ENCODE results near the gene DPRX. TPM values are rescaled to one million over a fixed set of nuclear protein-coding genes. Genes with fewer than 3 reads are reported as not detected.

The DPRX gene
- total and polyA plus RNA-seq, 2 donors (not counting 3 experiments of a cell fraction or from before 2014, with no cell fraction given), result not detected

- intact Hi-C loops (cut with micrococcal nuclease) (no loop called here), dilution Hi-C loops (cut with MboI; ENCODE audit: extremely low pct_ligation_motif_present, low sequenced_read_pairs) (no loop called here)
- no peaks in the 10 kb centered on the region for H3K9me1 ChIP-seq (replicated peaks; ENCODE audit: control insufficient read depth, extremely low read depth, insufficient read depth, low read length)
- no peak overlapping the region for H3K9ac ChIP-seq (replicated peaks; ENCODE audit: extremely low read depth, insufficient read depth, low read length)
- no peak for FAIRE-seq
- H3K27ac ChIP-seq (ENCODE audit: insufficient read depth, low read depth, low read length), result no peak overlapping the region
- DNase-seq (ENCODE audit: low read depth, low spot score), result no peak
- no peaks in the 10 kb centered on the region for H3K4me1 ChIP-seq (ENCODE audit: control insufficient read depth, extremely low read depth, insufficient read depth, low read length)
- H3K4me3 ChIP-seq (replicated peaks in 1 of 3; ENCODE audit: insufficient read depth in 1 of 3, low read depth in 1 of 3, low read length in 3 of 3), result no peak overlapping the region
- TF ChIP-seq EZH2 (IDR thresholded peaks at IDR 0.05; ENCODE audit: borderline replicate concordance, low read depth, low read length, severe bottlenecking) (no peak), MYC (IDR thresholded peaks at IDR 0.05; ENCODE audit: low read depth, low read length) (no peak), CTCF (IDR thresholded peaks at IDR 0.05; ENCODE audit: extremely low read depth in 1 of 2, insufficient read depth in 1 of 2, low read depth in 1 of 2, low read length in 2 of 2) (no peak), FOS (IDR thresholded peaks at IDR 0.05; ENCODE audit: borderline replicate concordance, insufficient read depth, low read length) (no peak), GATA2 (IDR thresholded peaks at IDR 0.05; ENCODE audit: insufficient read depth, insufficient read length, low read depth, low read length) (no peak), MAX (IDR thresholded peaks at IDR 0.05; ENCODE audit: insufficient read depth, insufficient read length) (no peak), JUN (IDR thresholded peaks at IDR 0.05; ENCODE audit: borderline replicate concordance, insufficient read depth, insufficient read length, low read depth) (no peak), POLR2AphosphoS5 (IDR thresholded peaks at IDR 0.05; ENCODE audit: insufficient read depth, low read depth, low read length) (no peak), POLR2A (IDR thresholded peaks at IDR 0.05; ENCODE audit: low read depth, low read length) (no peak)
- H3K4me2 ChIP-seq (ENCODE audit: insufficient read depth, low read length), result no peak overlapping the region
- no peaks in the 10 kb centered on the region for H3K79me2 ChIP-seq (ENCODE audit: control insufficient read depth, insufficient read depth, low read length)
- H3K36me3 ChIP-seq (ENCODE audit: control insufficient read depth in 2 of 2, extremely low read depth in 1 of 2, insufficient read depth in 2 of 2, low read length in 2 of 2), result no peaks in the 10 kb centered on the region
- ChIA-PET CTCF (no interaction called here), POLR2A (no interaction called here)
- no peaks in the 10 kb centered on the region for H3K27me3 ChIP-seq (ENCODE audit: control insufficient read depth in 2 of 2, insufficient read depth in 2 of 2, low read length in 2 of 2)
- H4K20me1 ChIP-seq (replicated peaks; ENCODE audit: control insufficient read depth, extremely low read depth, insufficient read depth, low read length), result no peaks in the 10 kb centered on the region
- H2AFZ ChIP-seq (ENCODE audit: low read depth, low read length), result no peak overlapping the region
- peaks cover 2% of the 10 kb centered on the region for H3K9me3 ChIP-seq (replicated peaks; ENCODE audit: control insufficient read depth, insufficient read depth, low read length)
- BruUV-seq (replicated peaks), result no TSS peak
These were observed 23.4 kb upstream of the DPRX start for GRCh38 chr19:53608381-53608780.

Measured in endothelial cell of umbilical vein (primary cell).